Activated CD4-positive, alpha-beta T cell treated with anti-CD3 and anti-CD28 coated beads for 1 hour (primary cell): ENCODE measurements around the gene RTL10.

Experiments
- DNase-seq: peaks from one replicate; pipeline ENCODE4 v3.0.0-alpha.2; 2020

The RTL10 gene

DNA sequence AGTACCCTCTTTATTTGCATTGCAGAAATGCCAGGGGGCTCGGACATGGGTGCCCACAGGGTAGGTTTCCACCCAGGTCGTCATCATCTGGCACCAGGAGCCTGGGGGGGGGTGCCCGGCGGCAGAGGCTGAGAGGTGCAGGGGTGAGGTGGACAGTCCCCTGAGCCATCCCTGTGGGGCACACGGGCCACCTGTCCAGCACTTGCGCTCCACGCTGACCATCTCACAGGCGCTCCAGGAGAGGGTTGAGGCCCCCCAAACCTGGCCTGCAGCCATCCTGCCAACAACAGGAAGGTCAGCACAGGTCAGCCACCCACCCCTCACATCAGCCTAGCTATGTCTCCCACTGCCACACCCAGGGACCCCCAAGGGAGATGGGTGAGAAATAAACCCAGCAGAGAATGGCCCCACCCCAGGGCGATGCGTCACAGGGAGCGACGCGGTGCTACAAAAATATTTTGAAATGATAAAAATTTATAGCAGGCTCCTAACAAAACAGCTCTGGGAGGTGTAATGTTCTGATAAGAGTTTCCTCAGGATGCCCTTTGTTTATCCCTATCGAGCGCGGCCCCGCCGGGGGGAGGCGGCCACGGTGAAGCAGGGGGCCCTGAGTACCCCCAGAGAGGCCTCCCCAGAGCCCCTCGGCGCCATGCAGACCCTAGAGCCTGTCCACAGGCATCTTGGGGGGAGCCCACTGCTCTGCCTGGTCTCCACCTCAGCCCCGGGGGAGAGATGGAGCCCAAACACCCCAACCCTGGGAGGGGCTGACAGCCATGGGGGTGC is 21.0 kb upstream of the RTL10 start:
- DNase-seq = no peak

DNA sequence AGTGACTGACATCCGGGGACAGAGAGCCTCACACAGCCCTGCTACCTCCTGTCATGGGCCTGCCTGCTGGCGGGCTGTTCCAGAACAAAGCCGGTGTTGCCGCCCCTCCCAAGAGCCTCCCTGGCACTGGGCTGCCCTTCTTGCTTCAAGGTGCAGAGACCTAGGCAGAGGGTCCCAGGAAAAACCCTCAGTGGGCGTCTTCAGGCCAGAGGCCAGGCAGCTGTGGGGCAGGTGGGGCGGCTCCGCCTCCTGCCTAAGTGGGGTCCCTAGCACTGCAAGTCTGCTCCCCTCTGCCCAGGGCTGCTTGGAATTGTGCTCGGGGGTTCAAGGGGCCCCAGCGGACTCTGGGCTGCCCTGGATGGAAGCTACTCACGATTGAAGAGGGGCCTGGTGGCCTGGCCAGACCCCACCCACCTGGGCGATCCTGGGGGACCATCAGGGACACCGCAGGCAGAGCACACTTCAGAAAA is 20.4 kb upstream of the RTL10 start:
- no peak for DNase-seq

DNA sequence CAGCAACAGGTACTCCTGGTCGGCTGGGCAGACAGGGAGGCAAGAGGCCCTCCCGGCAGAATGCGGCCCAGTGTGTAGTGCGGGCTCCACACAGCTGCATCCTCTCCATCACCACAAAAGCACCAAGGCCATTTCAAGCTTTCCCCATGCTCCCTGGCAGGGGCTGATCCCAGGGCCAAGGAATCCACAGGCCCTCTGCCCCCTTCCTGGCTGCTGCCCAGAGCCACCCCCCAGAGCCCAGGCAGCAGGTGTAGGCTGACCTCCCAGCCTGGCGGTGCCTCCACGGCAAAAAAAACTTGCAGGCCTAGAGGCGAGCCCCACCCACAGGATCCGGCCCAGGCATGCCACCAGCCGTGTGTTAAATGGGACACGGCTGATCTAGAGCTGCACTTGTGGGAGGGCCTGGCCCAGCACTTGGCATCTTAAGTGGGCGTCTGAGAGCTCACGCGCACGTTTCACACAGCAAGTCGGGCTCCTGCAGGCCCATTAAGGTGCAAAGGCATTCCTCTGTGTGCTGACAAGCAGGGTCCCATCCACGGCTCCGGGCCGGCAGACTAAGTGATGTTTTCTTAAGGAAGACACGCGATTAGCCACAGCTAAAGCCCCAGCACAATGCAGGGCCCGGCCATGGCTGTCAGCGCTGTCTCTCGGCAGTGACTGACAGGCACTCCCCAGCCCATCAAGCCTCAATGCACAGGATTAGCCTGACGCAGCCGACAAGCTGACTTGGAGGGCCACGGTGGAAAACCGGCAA is 19.8 kb upstream of the RTL10 start:
- no peak for DNase-seq

DNA sequence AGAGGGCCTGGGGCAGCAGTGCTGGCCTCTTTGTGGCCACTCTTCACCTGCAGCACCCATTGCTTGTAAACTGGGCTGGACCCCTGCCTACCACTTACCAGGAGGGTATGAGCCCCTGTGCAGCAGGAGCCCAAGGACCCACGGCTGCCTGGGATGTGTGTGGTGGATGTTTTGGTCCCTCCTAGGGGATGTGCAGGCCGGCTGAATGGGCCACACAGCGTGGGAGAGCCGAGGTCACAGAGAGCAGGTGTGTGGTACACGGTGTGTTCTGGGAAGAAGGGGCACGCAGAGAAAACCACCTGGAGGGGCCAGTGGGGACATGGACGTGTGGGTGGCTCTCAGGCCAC is 19.3 kb upstream of the RTL10 start:
- DNase-seq = peak; percentile 4

DNA sequence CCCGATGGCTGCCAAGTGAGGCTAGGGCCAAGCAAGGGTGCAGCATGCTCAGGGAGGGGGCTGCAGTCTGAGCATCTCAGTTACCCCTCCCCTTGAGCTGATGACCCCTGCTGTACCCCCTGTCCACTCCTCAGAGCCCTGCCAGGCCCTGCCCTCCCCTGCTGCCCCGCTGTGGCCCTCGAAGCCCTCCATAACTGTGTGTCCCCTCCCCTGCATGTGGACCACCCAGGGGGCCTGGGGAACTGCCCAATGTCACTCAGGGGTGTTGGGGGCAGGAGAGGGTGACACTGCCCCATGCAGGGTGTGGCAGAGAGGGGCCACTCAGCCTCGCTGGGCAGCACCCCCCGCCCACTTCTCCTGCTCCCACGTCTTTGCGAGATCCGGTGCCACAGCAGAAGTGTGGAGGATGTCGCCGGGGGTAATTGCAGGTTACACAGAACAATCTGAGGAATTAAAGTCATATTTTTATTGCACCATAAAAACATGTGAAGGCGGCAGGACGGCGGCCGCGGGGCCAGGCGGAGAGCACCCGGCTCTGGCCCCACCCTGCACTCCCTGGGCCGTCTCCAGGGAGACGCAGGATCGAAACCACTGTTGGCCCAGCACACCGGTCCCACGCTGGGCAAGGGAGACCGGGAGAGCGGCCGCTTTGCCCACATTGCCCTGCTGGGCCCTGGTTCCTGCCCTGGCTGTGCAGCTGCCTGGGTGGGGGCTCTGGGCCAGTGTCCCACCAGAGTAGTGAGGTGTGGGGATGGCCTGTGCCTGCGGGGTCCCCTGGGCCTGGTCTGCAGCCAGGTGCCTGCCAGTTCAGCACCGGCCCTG is 18.7 kb upstream of the RTL10 start:
- peak; percentile 5 for DNase-seq

DNA sequence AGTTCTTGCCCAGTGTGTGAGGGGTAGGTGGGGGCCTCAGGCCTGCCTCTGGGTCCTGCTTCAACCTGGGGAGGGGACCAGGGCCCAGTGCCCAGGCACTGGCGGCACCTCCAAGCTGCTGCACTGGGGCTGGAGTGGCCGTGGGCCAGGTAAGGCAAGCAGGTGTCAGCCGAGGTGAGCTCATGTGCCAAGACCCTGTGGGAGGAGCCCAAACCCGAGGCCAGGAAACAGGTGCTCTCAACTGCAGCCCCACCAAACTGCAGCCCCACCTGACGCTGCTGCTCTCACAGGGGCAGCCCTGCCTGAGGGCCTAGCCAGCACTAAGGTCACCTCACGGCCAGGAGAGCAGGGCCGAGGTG is 18.1 kb upstream of the RTL10 start:
- DNase-seq = peak; percentile 5

DNA sequence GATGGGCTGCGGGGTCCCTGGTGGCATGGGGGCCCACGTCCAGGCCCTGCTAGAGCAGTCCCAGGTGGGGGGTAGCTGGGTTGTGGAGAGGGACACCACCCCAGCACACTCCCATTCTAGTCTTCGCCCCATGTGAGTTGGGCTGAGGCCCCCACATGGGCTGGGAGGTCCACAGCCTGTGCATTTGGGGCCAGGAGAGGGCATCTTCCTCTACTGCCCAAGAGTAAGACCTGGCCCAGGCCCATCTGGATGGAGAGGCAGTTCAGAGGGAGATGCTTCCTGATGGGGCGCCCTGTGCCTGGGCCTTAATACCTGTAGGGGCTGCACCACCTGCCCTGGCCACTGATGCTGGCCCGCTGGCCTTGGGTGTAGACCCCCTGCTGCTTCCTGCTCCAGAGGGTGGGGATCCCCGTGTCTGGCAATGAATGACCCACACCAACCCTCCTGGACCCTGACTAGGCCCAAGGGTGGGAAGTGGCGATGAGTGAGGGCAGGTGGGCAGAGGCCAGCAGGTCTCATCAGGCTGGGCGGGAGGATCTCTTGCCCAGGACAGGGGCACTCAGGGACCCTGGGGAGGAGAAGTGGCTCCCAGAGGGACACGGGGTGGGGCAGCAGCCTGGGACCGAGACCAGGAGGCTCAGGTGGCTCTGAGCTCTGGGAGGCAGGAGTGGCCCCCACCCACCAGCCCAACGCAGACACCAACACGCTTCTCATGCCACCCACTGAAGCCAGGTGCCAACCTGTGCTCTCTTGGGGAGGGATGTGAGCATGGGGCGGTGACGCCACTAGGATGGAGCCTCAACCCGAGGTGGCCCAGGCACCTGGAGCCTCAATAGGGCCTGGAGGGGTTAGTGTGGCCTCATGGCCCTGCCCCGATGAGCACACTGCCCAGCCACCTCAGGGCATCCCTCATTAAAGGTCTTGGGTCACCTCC is 17.4 kb upstream of the RTL10 start:
- peak; percentile 4 for DNase-seq

DNA sequence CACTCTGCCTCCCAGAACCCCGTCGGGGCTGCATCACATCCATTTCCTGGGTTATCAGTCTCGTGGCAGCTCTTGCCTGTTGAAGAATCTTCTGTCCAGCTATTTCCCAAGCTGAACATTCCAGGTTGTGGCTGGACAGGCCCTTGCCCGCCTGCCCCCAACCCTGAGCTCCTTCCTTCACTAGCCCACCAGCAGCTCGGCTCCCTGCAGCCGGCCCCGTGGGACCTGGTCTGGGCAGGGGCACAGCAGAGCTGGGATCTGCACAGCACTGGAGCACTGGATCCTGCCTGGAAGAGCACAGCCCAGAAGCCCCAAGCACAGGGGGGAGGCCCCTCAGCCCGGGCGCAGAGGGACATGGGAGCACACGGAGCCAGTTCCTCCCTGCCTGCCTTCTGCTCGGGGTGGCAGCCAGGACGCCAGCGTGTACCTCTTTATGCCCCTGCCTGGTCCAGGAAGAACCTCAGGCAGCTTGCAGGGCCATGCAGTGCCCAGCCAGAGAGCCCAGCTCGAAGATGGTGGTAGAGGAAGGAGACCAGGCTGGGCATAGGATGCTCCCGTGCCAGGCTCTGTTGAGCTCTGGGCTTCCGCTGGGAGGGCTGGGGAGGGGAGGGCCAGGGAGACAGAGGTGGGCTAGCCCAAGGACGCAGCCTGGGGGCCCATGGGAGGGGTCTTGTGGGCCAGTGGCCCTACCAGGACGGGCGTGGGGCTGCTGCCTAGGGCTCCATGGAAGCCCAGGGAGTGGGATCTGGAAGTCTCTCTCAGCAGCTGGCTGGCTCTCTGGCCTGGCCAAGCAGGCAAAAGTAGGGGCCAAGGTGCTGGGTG is 16.6 kb upstream of the RTL10 start:
- no peak for DNase-seq

DNA sequence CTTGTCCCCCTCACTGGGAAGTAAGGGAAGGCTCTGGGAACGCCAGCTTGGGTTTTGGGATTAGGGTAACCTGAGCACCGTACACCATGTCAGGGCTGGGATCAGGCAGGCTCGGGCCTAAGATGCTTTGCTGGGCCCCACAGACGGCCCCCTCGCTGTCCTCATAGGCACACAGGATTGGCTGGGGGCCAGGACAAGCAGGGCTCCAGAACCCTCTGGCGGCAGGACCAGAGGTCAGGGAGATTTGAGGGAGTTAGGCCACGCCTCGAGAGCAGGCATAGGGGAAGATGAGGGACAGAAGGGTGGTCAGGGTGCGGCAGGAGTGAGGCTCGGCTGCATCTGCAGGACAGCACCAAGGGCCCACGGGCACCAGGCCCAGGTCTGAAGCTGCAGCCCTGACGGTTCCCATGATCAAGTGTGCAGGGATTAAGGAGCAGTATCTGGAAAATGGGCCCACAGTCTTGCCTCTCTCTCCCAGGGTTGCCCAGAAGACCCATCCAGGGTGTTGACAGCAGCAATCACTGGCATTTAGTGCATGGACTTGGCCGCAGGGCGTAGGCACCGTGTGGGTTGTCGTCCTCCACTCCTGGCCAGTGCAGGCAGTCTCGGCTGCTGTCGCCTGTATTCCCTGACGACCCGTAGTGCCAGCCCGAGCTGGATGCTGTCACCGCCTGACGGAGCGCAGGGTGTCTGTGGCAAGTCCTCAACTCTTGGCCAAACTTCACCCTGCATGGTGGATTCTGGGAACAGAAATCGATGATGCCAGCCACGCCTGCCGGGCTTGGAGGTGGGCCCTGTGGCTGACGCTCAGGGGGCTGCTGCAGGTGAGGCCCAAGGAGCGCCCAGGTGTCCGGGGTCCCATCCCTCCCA is 15.7 kb upstream of the RTL10 start:
- DNase-seq = no peak

DNA sequence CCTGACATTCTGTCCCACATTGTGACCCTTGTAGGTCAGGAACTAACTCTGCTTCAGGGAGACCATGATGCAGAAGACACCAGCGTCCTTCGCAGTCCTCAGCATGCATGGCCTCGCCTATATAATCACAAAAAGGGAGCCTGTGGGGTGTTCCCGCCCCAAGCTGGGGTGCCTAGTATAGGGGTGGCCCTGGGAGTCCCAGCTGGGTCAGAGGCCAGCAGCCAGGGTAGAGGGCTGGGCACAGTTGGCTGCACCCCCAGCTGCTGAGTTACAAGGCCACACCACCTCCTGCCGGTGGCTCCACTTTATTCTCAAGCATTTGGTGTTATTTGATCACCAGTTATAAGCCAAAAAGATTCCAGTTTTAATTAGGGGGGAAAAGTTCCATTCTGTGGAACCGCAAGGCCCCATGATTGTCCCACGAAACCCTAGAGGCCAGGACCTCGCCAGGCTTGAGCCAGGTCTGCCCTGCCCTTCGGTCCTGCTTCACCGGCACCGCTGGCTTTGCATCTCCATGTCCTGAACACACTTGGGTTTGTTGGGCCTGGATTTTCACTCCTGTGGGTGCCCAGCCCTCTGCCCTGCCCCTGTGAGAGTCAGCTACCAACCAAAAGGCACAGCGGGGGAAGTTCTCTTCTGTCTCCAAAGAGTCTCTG is 15.0 kb upstream of the RTL10 start:
- peak; percentile 6 for DNase-seq

DNA sequence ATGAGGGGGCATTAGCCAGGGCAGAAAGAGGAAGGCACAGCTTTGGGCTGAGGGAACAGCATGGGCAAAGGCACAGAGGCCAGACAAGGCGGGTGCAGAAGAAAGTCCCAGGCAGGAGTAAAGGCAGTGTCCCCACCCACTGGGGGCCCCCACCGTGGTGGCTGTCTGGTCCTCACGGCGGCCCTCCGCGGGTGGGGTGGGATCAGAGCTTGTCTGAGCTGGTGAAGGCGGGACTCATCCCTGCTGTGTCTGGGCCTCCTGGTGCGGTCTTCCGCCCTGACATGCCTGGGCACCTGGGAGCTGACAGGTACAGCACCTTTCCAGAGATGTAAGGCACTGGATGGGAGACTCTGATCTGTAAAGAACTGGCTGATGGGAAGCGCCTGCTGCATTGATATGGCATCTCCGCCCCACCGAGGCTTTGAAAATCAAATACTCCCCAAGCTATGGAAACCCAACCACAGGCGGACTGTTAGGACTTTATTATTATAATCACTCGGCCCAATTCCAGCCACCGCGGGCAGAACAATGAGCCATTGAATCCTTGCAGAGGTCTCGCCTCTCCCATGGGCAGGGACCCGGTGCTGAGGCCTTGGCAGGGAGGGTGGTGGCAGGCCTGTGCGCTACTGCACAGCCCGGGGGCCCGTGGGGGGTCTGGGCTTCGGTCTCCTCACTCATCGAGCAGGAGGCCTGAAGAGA is 14.2 kb upstream of the RTL10 start:
- DNase-seq = peak; percentile 7

DNA sequence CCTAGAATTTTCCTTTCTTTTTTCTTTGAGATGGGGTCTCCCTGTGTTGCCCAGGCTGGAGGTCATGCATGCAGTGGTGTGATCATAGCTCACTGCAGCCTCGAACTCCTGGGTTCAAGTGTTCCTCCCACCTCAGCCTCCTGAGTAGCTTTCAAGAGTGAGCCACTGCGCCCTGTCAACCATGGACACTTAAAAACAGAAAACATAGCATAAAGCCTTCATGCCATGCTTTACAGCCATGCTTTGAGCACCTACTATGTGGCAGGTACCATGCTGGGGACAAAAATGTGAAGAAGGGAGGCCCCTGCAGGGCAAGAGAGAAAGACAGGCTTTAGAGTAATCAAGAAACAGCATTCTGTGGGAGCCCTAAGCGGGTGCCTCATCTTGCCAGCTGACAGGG is 13.7 kb upstream of the RTL10 start:
- DNase-seq = peak; percentile 5

DNA sequence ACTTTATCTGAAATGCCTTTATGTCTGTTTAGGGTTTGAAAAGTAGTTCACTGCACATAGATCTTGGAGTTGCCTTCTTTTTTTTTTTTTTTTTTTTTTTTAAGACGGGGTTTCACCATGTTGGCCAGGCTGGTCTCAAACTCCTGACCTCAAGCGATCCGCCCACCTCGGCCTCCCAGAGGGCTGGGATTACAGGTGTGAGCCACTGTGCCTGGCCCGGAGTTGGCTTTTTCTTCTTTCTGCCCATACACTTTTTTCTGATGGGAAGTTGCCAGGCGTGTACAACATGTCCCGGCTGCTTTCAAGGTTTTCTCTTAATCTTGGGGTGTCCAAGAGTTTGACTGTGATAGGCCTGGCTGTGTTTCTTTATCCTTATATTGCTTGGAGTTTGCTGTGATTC is 12.9 kb upstream of the RTL10 start:
- no peak for DNase-seq

DNA sequence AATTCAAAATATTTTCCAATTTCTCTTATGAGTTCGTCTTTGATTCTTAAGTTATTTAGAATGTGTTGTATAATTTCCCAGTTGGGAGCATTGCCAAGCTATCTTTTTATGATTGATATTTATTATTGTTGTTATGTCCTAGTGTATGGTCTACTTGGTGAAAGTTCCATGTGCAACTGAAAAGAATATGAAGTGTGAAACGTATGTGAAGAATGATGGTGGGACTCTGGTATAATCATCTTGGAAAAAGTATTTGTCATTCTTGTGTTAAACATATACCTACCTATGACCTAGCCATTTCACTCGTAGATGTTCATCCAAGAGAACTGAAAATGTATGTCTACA is 12.0 kb upstream of the RTL10 start:
- DNase-seq = no peak

DNA sequence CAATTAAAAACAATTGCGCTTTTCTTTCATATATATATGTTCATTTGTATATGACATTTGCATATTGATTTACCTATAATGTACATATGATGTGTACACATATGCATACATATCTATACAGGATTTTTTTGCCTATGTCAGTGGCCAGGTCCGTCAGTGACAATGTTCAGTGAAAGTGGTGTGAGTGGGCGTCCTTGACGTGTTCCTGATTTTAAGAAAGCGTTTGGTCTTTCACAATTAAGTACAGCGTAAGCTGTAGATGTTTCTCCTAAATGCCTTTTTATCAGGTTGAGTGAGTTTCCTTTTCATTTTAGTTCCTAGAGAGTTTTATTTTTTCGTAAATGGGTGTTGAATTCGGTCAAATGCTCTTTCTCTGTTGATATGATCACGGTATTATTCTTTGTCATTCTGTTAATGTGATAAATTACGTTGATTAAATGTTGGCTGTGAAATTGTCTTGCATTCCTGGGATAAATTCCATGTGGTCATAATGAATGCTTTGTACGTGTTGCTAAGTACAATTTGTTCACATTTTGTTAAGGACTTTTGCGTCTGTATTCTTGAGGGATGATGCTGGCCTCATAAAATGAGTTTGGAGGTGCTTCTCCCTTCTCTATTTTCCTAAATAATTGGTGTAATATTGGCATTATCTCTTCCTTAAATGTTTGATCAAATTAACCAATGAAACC is 10.6 kb upstream of the RTL10 start:
- no peak for DNase-seq

DNA sequence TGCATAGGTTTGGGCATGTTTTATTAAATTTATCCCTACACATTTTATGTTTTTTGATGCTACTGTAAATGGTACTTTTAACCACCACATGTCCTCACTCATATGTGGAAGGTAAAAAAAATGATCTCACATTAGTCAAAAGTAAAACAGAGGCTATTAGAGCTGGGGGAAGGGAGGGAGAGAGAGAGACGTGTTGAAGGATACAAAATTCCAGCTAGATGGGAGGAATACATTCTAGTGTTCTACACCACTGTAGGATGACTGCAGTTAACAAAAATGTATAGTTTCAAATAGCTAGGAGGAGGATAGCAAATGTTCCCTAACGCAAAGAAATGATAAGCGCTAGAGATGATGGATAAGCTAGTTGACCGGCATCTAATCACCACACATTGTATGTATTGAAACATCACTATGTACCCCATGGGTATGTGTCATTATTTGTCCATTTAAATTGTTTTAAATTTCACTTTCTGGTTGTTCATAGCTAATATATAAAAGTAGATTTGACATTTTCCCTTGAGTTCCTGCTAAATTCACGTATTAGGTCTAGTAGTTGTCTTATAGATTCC is 9.9 kb upstream of the RTL10 start:
- no peak for DNase-seq

DNA sequence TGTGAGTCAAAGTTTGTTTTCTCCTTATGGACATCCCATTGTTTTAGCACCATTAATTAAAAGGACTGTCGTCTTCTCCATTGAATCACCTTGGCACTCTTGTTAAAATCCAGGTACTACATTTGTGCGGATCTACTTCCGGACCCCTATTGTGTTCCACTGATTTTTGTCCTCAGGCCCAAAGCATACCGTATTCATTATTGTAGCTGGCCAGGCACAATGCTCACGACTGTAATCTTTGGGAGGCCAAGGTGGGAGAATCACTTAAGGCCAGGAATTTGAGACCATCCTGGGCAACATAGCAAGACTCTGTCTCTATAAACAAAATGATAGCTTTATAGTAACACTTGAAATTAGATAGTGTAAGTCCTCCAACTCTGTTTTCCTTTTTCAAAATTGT is 8.9 kb upstream of the RTL10 start:
- DNase-seq = no peak

DNA sequence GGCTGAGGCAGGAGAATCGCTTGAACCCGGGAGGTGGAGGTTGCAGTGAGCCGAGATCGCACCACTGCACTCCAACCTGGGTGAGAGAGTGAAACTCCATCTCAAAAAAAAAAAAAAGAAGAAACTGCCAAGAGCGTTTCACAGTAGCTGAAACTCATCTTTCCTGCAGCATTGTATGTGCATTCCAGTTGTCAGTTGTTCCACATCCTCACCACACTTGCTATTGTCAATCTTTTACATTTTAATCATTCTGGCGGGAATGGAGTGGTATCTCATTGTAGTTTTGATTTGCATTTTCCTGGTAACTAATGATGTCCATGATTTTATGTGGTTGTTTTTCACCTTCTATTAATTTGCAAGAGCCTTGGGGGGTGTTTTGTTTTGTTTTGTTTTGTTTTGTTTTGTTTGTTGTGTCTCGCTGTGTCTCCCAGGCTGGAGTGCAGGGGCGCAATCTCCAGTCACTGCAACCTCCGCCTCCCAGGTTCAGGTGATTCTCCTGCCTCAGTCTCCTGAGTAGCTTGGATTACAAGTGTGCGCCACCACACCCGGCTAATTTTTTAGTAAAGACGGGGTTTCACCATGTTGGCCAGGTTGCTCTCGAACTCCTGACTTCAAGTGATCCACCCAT is 8.1 kb upstream of the RTL10 start:
- no peak for DNase-seq
